Left ventricle myocardium superior (tissue), 1 donor: ENCODE measurements around the gene SLC35A5. TPM values are rescaled to one million over a fixed set of nuclear protein-coding genes. Genes with fewer than 3 reads are reported as not detected.

Experiments used
- ATAC-seq: fragments of 200-7000 bp; cut with Tn5 transposase; one replicate; pipeline ENCODE4 v1.9.1; 2020; ENCODE audit warnings: mild to moderate bottlenecking, moderate library complexity
- DNase-seq: peaks from one replicate; pipeline ENCODE4 v3.0.0-alpha.2; 2020
- intact Hi-C: fragments of 100-400 bp; cut with micrococcal nuclease; formaldehyde crosslinking; loops from one replicate; pipeline ENCODE4 v1.11.0; 2022
- total RNA-seq: library from RNA; stranded (reverse); fragmentation: NEBNext Ultra II Directional; extraction: Animal tissue kit (Norgen Biotek cat#: 25700); gene quantifications from one replicate; pipeline ENCODE4 v1.2.1, GENCODE V29; 2021
- donor health status: DM: no; HTN: yes; CAD: no; lungs with severe emphysema.

Gene SLC35A5
- total RNA-seq, 1 donor from 2014 or later = 14.7 TPM

DNA sequence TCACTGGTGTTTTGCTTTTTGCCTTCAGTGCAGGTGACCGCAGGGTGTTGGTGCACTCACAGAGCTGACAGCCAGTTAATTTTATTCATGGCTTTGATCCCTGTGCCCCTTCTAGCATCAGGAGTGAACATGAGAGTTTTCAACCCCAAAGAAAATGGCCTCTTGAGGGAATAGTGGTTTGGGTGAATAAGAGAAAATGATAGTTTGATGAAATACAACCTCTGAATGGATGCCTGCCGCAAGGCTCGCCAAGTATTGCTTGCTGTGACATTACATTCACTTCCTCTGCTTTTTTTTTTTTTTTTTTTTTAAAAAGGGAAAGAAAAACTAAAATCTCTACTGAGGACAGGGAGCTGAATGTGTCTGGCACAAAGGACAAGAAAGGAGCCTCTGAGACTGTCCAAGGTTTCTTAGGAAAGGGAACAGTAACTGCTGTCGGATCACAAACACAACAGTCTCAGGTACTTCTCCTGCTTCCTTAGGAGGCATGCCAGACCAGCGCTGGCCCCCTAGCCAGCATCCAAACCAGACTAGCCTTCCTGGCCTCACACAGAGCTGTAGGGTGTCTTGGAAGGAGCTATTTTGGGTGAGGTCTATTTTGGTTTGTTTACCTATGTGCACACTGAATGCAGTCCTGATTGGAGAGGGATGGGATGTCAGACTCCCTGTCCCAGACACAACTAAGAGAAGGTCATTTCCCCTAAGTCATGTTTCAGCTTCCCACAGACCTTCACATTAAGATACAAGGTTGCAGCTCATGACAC is 50.1 kb downstream of the SLC35A5 start:
- intact Hi-C loops = no loop called here
- DNase-seq (no peak), ATAC-seq (peak; percentile 90)

DNA sequence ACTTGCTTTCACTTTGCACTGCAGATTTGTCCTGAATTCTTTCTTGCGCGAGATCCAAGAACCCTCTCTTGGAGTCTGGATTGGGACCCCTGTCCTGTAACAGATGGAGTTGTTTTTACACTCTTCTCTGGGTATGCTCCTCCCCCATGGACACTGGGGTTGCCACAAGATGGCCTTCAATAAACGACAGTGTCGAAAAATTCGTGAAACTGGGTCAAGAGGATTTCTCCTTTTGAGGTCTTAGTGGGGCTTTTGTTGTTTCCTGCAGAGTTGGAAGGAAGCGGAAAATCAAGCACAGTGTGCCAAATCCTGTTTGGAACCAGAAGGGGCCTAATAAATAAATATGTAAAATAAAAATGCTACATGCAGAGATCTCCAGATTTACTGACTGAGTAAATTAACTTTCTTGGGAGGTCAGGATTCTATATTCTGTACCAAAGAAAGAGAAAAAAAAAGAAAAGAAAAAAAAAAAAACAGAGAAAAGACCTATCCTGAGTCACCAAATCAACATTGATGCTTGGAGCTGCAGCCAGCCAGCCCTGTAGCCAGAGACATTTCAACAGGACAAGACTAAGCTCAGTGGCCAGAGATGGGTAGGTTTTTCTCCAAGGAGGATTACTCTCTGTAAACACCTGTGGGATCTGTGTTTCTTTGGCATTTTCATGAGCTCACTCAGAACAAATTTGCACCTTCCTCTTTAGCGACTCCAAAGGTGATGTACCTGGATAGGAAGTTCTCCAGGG is 54.3 kb downstream of the SLC35A5 start:
- no peak for ATAC-seq
- DNase-seq = no peak
- intact Hi-C loops = no loop called here

- intact Hi-C loops = no loop called here
- no peak for DNase-seq
- ATAC-seq = no peak
These were observed 55.4 kb downstream of the SLC35A5 start for GRCh38 chr3:112617285-112617684.

- ATAC-seq = no peak
- no peak for DNase-seq
- intact Hi-C loops = no loop called here
These were observed 57.5 kb downstream of the SLC35A5 start for GRCh38 chr3:112619295-112619694.

- intact Hi-C loops = no loop called here
- no peak for DNase-seq
- no peak for ATAC-seq
These were observed 61.4 kb downstream of the SLC35A5 start for GRCh38 chr3:112623213-112623612.

- no peak for DNase-seq
- ATAC-seq = no peak
- intact Hi-C loops = no loop called here
These were observed 61.9 kb downstream of the SLC35A5 start for GRCh38 chr3:112623717-112624116.

DNA sequence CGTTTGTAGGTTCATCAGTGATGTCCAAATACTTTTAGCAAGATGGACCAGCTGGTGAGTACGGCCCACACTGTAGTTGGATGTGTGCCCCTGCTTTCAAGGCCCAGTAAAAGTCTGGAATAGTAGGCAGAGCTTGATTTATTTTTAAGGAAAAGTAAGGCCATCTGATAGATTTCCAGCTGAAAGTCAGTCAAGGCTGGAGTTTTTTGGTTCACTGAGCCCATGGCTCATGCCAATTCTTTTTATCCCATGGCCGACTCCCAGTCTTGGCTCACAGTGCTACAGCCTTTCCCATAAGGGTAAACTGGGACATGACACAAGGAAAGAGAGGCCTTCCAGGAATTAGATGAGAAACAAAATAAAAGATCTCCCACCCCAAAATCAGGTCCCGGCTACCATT is 65.6 kb downstream of the SLC35A5 start:
- ATAC-seq (peak; percentile 81), DNase-seq (peak; percentile 56)
- intact Hi-C loops = no loop called here

DNA sequence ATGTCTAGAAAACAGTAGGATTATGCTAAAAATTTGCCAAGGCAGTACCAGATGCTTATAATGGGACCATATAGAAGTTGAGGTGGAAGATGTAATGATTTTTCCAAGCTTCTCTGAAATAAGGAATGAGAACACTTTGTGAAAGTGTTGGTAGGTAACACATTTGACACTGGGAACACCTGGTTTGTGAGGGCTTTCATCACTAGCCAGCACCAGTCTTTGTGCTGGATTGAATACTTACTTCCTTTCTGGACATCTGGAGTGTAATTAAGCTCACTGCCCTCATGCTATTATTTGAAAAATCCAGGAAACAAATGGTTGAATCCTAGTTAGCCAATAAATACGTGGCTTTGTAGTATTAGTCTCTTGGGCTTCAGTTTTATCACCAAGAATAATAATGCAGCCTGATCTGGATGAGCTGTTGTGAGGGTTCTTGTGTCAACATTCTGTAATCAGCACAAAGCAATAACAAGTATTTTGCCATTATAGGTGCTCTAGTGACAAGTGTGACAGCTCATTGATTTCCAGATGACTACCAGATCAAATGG is 66.1 kb downstream of the SLC35A5 start:
- DNase-seq = no peak
- ATAC-seq = peak; percentile 33
- intact Hi-C loops = no loop called here

DNA sequence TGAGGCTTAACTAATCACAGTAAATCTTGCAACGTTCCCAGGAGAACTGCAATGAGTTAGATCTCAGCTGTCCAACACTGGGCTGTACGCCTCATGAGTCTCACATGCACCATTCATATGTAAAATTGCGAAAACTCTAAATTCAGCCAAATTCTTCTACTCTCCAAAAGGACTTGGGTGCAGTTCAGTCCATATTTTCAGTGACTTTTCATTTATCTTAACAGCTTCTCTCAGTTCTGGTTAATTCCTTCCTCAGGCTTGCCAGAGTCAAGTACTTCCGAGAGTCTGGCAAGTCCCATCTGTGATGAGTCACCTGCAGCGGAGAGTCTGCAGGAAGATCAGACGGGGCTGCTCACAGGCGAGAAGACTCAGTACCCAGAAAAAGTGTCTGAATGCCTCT is 67.6 kb downstream of the SLC35A5 start:
- intact Hi-C loops = no loop called here
- DNase-seq = peak; percentile 52
- peak; percentile 86 for ATAC-seq

GRCh38 chr3:112631257-112631656 is 69.4 kb downstream of the SLC35A5 start:
- intact Hi-C loops = no loop called here
- DNase-seq = no peak
- ATAC-seq = no peak

DNA sequence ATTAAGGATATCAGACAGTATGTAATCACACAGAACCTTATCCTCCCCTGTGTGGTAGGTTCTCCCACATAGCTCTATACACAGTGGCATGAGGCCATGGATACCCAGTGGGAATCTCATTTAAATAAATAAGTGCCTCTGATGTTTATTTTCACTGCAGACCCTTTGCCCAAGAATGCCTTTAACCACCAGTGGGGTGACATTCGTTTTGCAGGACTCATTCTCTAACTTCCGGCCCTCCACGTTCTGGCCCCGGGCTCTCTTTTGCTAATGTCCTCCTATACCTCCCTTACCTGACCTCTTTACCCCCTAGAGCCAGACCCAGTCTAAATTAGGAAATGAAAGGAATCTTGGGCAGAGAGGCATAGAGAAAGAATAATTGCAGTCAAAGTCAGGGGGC is 70.8 kb downstream of the SLC35A5 start:
- no peak for DNase-seq
- ATAC-seq = no peak
- intact Hi-C loops = no loop called here

- DNase-seq (no peak), ATAC-seq (no peak)
- intact Hi-C loops = no loop called here
These were observed 71.3 kb downstream of the SLC35A5 start for GRCh38 chr3:112633191-112633590.

DNA sequence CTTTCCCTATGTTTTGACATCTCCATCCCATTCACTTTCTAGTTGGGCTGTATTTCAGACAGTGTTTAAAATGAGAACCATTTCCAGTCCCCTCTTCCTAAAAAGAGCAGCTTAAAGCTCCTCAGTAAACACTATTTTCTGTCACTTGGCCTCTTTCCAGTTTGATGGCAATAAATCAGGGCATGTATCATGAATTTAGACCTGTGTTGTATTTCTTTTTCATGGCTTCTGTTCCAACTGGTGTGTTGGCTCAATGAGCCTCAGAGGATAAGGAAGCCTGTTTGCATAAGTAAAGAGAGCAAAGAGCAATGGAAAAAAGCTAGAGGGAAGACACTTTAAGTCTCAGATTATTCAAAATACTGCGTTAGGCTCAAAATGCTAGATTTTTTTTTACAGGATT is 71.9 kb downstream of the SLC35A5 start:
- intact Hi-C loops = no loop called here
- DNase-seq (no peak), ATAC-seq (no peak)

DNA sequence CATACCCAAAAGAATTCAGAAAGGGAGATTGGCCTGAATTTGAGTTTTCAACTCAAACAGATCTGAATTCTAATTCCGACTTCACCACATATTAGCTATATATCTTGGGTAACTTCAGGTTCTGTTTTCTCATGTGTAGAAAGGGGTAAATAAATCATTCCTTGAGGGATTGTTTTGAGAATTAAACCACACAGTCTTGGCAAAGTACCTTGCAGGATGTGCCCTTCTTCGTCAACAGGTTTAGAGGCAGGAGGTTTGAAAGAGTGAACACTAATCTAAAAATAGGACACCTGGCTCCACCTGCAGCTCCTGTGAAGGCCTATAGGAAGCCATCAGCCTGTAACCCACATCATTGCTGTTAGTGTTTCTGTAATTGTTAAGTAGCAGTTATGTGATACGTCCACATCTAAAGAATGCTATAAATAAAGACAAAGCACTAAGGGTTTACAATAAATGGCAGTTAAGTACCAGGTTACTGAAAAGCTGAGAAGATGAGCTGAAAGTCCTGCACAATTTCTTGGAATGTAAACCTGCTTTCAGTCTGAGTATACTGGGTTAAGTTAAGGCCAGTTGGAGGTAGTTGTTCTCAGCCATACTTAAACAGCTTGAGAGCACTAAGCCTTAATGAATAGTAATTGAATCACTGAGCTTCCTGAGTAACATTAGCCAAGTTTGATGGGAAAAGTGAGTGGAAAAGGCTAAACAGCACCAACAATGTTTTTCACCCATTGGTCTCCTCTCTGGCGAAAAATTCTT is 73.1 kb downstream of the SLC35A5 start:
- no peak for DNase-seq
- intact Hi-C loops = no loop called here
- ATAC-seq = no peak

Other genes with a start within 250 kb of the SLC35A5 start
- gene CD200, start 228.9 kb upstream of the SLC35A5 start, total RNA-seq = 1.3 TPM
- not detected for gene BTLA, start 62.6 kb upstream of the SLC35A5 start, total RNA-seq
- 39.0 TPM for gene ATG3, start 83 bp upstream of the SLC35A5 start, total RNA-seq
- gene CCDC80, start 79.1 kb downstream of the SLC35A5 start, total RNA-seq = 80.0 TPM